Progenitor cell of endocrine pancreas (in vitro differentiated cells): ENCODE data around the gene FAM98C. TPM values are rescaled to one million over a fixed set of nuclear protein-coding genes. Genes with fewer than 3 reads are reported as not detected.
A peak's percentile ranks its signal among the peaks of the same experiment; 100 is the strongest.

Experiments
- DNase-seq: peaks from one replicate; pipeline ENCODE4 v3.0.0; 2021; ENCODE audit warnings: low spot score; ENCODE audit not compliant: unreplicated experiment
- H3K27ac Mint-ChIP-seq: 2 replicates; pipeline ENCODE4 v1.8.0; 2021; ENCODE audit warnings: mild to moderate bottlenecking, moderate library complexity, mixed read lengths
- H3K27me3 Mint-ChIP-seq: 2 replicates; pipeline ENCODE4 v1.8.0; 2021; ENCODE audit warnings: mixed read lengths
- H3K36me3 Mint-ChIP-seq: 2 replicates; pipeline ENCODE4 v1.8.0; 2022; ENCODE audit warnings: mixed read lengths; ENCODE audit not compliant: insufficient read depth
- H3K4me1 Mint-ChIP-seq: 2 replicates; pipeline ENCODE4 v1.8.0; 2021; ENCODE audit warnings: low read depth, mixed read lengths
- H3K4me3 Mint-ChIP-seq: 2 replicates; pipeline ENCODE4 v1.8.0; 2021; ENCODE audit warnings: low read depth, mild to moderate bottlenecking, moderate library complexity, mixed read lengths
- H3K9me3 Mint-ChIP-seq: 2 replicates; pipeline ENCODE4 v1.8.0; 2021; ENCODE audit warnings: low read depth, mixed read lengths
- CTCF ChIP-seq: fragments of 200-600 bp; sonication (generic); IDR thresholded peaks from one replicate; pipeline ENCODE4 v1.5.0; 2021; ENCODE audit warnings: antibody characterized with exemption, mild to moderate bottlenecking; ENCODE audit not compliant: unreplicated experiment
- total RNA-seq: library from RNA; stranded (reverse); gene quantifications from 2 replicates; pipeline ENCODE4 v1.2.1, GENCODE V29; 2021

FAM98C gene
- total RNA-seq, 1 donor from 2014 or later: 19.6 TPM

DNA sequence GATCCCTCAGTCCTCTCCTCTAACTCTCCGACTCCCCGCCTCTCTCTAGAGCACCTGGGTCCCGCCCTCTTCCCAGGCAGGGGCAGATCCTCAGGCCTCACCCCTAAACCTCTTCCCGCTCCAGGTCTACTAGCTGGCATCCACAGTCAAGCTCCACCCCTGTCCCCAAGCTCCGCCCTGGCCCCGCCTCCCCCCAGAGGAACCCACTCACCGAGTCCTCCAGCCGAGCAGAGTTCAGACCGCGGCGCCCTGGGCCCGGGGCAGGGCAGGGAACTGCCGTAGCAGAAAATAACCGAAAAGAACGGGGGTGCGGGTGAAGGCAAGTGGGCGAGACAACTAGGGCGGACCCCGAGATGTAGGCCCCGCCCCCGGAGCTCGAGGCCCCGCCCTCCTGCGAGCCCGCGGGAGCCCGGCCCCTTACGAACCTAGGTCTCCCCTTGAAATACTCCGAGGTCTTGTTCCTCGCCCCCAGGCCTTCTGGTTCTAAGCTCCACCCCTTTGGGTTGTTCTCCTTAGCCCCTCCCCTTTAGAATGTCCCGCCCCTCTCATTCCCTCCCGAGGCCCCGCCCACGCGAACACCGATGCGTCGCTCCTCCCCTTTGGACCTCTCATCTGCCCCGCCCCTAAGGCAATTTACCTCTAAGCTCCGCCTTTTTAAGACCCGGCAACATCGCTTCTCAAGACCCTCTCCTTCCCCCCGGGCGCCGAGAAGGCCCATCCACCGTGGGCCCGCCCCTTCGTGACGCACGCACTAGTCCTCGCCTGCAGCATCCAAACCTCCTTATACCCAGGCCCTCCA, 15.1 kb upstream of the FAM98C start, which contains the start of gene GGN:
TSS of gene GGN (minus strand) at position 485 of the 799 bp plus-strand sequence. CDS start 773 bp downstream, outside the sequence.
- Mint-ChIP-seq H3K4me1 (peaks cover 11% of the 10 kb centered on the region), H3K36me3 (peaks cover 13% of the 10 kb centered on the region), H3K27ac (peak within 1 kb of the TSS; percentile 91), H3K9me3 (no peaks in the 10 kb centered on the region), H3K27me3 (peaks cover 10% of the 10 kb centered on the region), H3K4me3 (peak within 1 kb of the TSS; percentile 84)
- no peak for TF ChIP-seq CTCF
- peak; percentile 85 for DNase-seq

GRCh38 chr19:38388349-38389100, 14.4 kb upstream of the FAM98C start, which contains the start of gene SPRED3:
SPRED3 (plus strand) TSS chr19:38388697; CDS start chr19:38390303, 1,606 bp downstream.
- no peaks in the 10 kb centered on the region for H3K9me3 Mint-ChIP-seq
- peak; percentile 51 for DNase-seq
- TF ChIP-seq CTCF: no peak
- H3K4me3 Mint-ChIP-seq: peak within 1 kb of the TSS; percentile 84
- peaks cover 12% of the 10 kb centered on the region for H3K36me3 Mint-ChIP-seq
- H3K27ac Mint-ChIP-seq: peak within 1 kb of the TSS; percentile 91
- H3K27me3 Mint-ChIP-seq: peaks cover 12% of the 10 kb centered on the region
- peaks cover 11% of the 10 kb centered on the region for H3K4me1 Mint-ChIP-seq

DNA sequence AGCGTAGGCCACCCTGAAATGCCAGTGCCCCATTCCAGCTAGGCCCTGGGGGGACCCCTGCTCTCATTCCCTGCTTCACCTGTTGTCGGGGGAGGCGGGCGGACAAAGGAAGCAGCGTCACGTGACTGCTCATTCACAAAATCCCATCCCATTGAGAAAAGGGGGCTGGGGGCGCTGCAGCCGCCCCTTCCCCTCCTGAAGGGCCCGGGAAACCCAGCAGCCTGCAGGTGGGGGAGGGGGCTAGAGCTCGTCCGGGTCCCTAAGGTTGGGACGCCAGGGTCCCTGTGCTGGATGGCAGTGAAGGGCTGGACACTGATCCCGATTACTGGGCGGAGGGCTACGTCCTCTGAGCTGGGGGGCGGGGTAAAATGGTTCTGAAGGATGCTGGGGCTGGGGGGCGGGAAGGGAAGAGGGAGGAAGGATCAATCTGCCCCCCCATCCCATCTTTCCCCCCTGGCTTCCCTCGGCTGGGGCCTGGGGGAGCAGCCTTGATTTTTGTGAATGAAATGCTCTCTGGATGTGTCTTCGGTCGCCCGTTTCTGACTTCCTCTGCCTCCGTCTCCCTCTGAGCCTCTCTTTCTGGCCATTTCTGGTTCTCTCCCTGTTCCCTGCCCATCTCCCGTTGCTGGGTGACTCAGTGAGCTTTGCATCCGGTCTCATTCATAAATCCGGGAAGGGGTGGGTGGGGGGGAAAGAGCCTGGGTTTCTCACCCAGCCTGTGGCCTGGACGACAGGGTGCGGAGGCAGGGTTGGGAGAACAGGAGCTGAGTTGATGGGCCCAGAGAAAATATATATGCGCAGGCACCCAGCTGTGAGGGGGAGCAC, 13.6 kb upstream of the FAM98C start:
- H3K27ac Mint-ChIP-seq: peak overlapping the region; percentile 86
- no peak for TF ChIP-seq CTCF
- peaks cover 11% of the 10 kb centered on the region for H3K4me1 Mint-ChIP-seq

GRCh38 chr19:38389957-38390924, 12.7 kb upstream of the FAM98C start:
- Mint-ChIP-seq H3K4me3 (peak overlapping the region; percentile 80), H3K27ac (peak overlapping the region; percentile 57)

More for the DNA sequence above, 13.6 kb upstream of the FAM98C start:
- DNase-seq: no peak
- peaks cover 3% of the 10 kb centered on the region for H3K9me3 Mint-ChIP-seq
- peak overlapping the region; percentile 80 for H3K4me3 Mint-ChIP-seq
- peaks cover 20% of the 10 kb centered on the region for H3K36me3 Mint-ChIP-seq
- peaks cover 15% of the 10 kb centered on the region for H3K27me3 Mint-ChIP-seq

More at GRCh38 chr19:38389957-38390924, 12.7 kb upstream of the FAM98C start:
- TF ChIP-seq CTCF: no peak
- peaks cover 15% of the 10 kb centered on the region for H3K27me3 Mint-ChIP-seq
- peaks cover 11% of the 10 kb centered on the region for H3K4me1 Mint-ChIP-seq
- DNase-seq: no peak
- peaks cover 3% of the 10 kb centered on the region for H3K9me3 Mint-ChIP-seq
- H3K36me3 Mint-ChIP-seq: peaks cover 25% of the 10 kb centered on the region
